Ascending aorta (tissue), 2 donors: ENCODE measurements around the gene RBM38. TPM values are rescaled to one million over a fixed set of nuclear protein-coding genes. Genes with fewer than 3 reads are reported as not detected.
"Not testable (repeated sequence)": the region's sequence is repeated elsewhere in the genome, so short reads cannot be mapped to it uniquely, and the experiment has no call there.

Experiments
- DNase-seq, 2 donors: peaks; one replicate each; pipeline ENCODE4 v3.0.0-alpha.2; 2019; ENCODE audit warnings: low spot score in 2 of 2
- H3K27ac ChIP-seq, 2 donors: fragments of 200-600 bp; sonication (generic); one replicate each; pipeline ENCODE4 v1.5.1; 2016 to 2017; ENCODE audit warnings: mild to moderate bottlenecking in 1 of 2
- H3K27me3 ChIP-seq: fragments of 200-600 bp; sonication (generic); one replicate; pipeline ENCODE4 v1.5.1; 2017
- H3K36me3 ChIP-seq, 2 donors: fragments of 200-600 bp; sonication (generic); one replicate each; pipeline ENCODE4 v1.5.1; 2016
- H3K4me1 ChIP-seq, 2 donors: fragments of 200-600 bp; sonication (generic); one replicate each; pipeline ENCODE4 v1.5.1; 2016 to 2017; ENCODE audit warnings: mild to moderate bottlenecking in 1 of 2
- H3K4me3 ChIP-seq, 2 donors: fragments of 200-600 bp; sonication (generic); one replicate each; pipeline ENCODE4 v1.5.1; 2016 to 2017; ENCODE audit warnings: mild to moderate bottlenecking in 1 of 2
- H3K9me3 ChIP-seq, 2 donors: fragments of 200-600 bp; sonication (generic); one replicate each; pipeline ENCODE4 v1.5.1; 2016
- CTCF ChIP-seq, 3 experiments: fragments of 200-600 bp in 2 of 3; fragments of 450-650 bp in 1 of 3; sonication (generic) in 2 of 3; IDR thresholded peaks; one replicate each; pipeline ENCODE4 v1.5.1; 2016 to 2019; ENCODE audit warnings: antibody characterized with exemption in 3 of 3, mild to moderate bottlenecking in 1 of 3, moderate library complexity in 1 of 3
- intact Hi-C: fragments of 100-400 bp; cut with DNase I; formaldehyde crosslinking; loops from one replicate; pipeline ENCODE4 v1.15.1; 2023
- total RNA-seq: library from RNA; depleted of rRNA; stranded (reverse); fragments of >200 nt; gene quantifications from one replicate; pipeline ENCODE4 v1.1.0, GENCODE V29; 2016

Gene RBM38
- total RNA-seq, 1 donor from 2014 or later: 24.6 TPM

- H3K36me3 ChIP-seq: no peaks in the 10 kb centered on the region
- intact Hi-C loops: no loop called here
- no peaks in the 10 kb centered on the region for H3K9me3 ChIP-seq
- H3K27ac ChIP-seq: no peak overlapping the region
- H3K27me3 ChIP-seq: no peaks in the 10 kb centered on the region
- TF ChIP-seq CTCF (IDR thresholded peaks at IDR 0.05): no peak
- H3K4me1 ChIP-seq: peaks cover 3 to 8% of the 10 kb centered on the region in 2 donors
- no peak for DNase-seq
- no peak overlapping the region for H3K4me3 ChIP-seq
These were observed 26.9 kb downstream of the RBM38 start for GRCh38 chr20:57417830-57418780.

GRCh38 chr20:57419479-57419878, 28.3 kb downstream of the RBM38 start:
- H3K27ac ChIP-seq, DNase-seq, H3K36me3 ChIP-seq, intact Hi-C loops, H3K9me3 ChIP-seq, H3K4me1 ChIP-seq, H3K4me3 ChIP-seq, H3K27me3 ChIP-seq: not testable (repeated sequence)

GRCh38 chr20:57420571-57421252, 29.5 kb downstream of the RBM38 start:
- no peak for TF ChIP-seq CTCF (IDR thresholded peaks at IDR 0.05)
- intact Hi-C loops: no loop called here
- H3K9me3 ChIP-seq: no peaks in the 10 kb centered on the region
- H3K4me1 ChIP-seq: no peaks in the 10 kb centered on the region
- no peak for DNase-seq
- H3K27me3 ChIP-seq: no peaks in the 10 kb centered on the region
- H3K36me3 ChIP-seq: no peaks in the 10 kb centered on the region
- no peak overlapping the region for H3K4me3 ChIP-seq
- no peak overlapping the region for H3K27ac ChIP-seq

- no peaks in the 10 kb centered on the region for H3K27me3 ChIP-seq
- H3K27ac ChIP-seq: no peak overlapping the region
- H3K36me3 ChIP-seq: no peaks in the 10 kb centered on the region
- H3K9me3 ChIP-seq: no peaks in the 10 kb centered on the region
- DNase-seq: no peak
- intact Hi-C loops: no loop called here
- no peak for TF ChIP-seq CTCF (IDR thresholded peaks at IDR 0.05)
- no peak overlapping the region for H3K4me3 ChIP-seq
- H3K4me1 ChIP-seq: no peaks in the 10 kb centered on the region
These were observed 30.3 kb downstream of the RBM38 start for GRCh38 chr20:57421253-57422220.

GRCh38 chr20:57422254-57422653, 31.1 kb downstream of the RBM38 start:
- Histone ChIP-seq H3K36me3 (no peaks in the 10 kb centered on the region), H3K4me1 (no peaks in the 10 kb centered on the region), H3K27ac (no peak overlapping the region), H3K9me3 (no peaks in the 10 kb centered on the region), H3K4me3 (no peak overlapping the region), H3K27me3 (no peaks in the 10 kb centered on the region)
- DNase-seq: no peak
- intact Hi-C loops: no loop called here
- TF ChIP-seq CTCF (IDR thresholded peaks at IDR 0.05): no peak
